GM19099 (cell line): ENCODE results near the gene FUT6.

Experiments
- POLR2A ChIP-seq: IDR thresholded peaks from 3 replicates; pipeline ENCODE4 v1.6.1; 2011; ENCODE audit warnings: low read depth; ENCODE audit not compliant: insufficient read length; ENCODE audit errors: extremely low read depth

FUT6 gene

GRCh38 chr19:5829567-5830310 lies 9.8 kb downstream of the FUT6 start:
- no peak for TF ChIP-seq POLR2A

- TF ChIP-seq POLR2A = peak; percentile 27
These were observed 10.6 kb downstream of the FUT6 start for GRCh38 chr19:5828661-5829566.

- TF ChIP-seq POLR2A = peak; percentile 99
These were observed 11.4 kb downstream of the FUT6 start for GRCh38 chr19:5827891-5828660.

GRCh38 chr19:5827342-5827890 lies 12.1 kb downstream of the FUT6 start:
- TF ChIP-seq POLR2A = no peak

- TF ChIP-seq POLR2A = no peak
These were observed 12.8 kb downstream of the FUT6 start for GRCh38 chr19:5826531-5827341.

- TF ChIP-seq POLR2A = no peak
These were observed 14.3 kb downstream of the FUT6 start for GRCh38 chr19:5825178-5825577.

GRCh38 chr19:5824751-5825150 lies 14.8 kb downstream of the FUT6 start:
- no peak for TF ChIP-seq POLR2A

- no peak for TF ChIP-seq POLR2A
These were observed 15.8 kb downstream of the FUT6 start for GRCh38 chr19:5823579-5824281.

GRCh38 chr19:5822181-5822844 lies 17.2 kb downstream of the FUT6 start:
- TF ChIP-seq POLR2A = no peak

- no peak for TF ChIP-seq POLR2A
These were observed 17.9 kb downstream of the FUT6 start for GRCh38 chr19:5821521-5822180.

GRCh38 chr19:5820785-5821184 lies 18.7 kb downstream of the FUT6 start:
- TF ChIP-seq POLR2A = no peak

- TF ChIP-seq POLR2A = no peak
These were observed 20.9 kb downstream of the FUT6 start for GRCh38 chr19:5818594-5818993.
